MM.1S (cell line): Measurements from ENCODE around the gene DACH1.

Experiments used
- DNase-seq: peaks from one replicate; pipeline ENCODE4 v3.0.0-alpha.2; 2015
- H2AFZ ChIP-seq: fragments of 300-600 bp; sonication (generic); 2 replicates; pipeline ENCODE4 v1.6.0; 2016; ENCODE audit warnings: antibody characterized with exemption, low read length
- H3F3A ChIP-seq: fragments of 300-600 bp; sonication (generic); 2 replicates; pipeline ENCODE4 v1.6.1; 2016; ENCODE audit warnings: mild to moderate bottlenecking, antibody characterized with exemption, low read length, moderate library complexity, mixed read lengths; ENCODE audit not compliant: insufficient read depth
- H3K27ac ChIP-seq: fragments of 300-600 bp; sonication (generic); 2 replicates; pipeline ENCODE4 v1.5.1; 2016; ENCODE audit warnings: mild to moderate bottlenecking, low read length
- H3K27me3 ChIP-seq: fragments of 300-600 bp; sonication (generic); replicated peaks from 2 replicates; pipeline ENCODE4 v1.6.0; 2016; ENCODE audit warnings: low read length; ENCODE audit not compliant: insufficient read depth
- H3K36me3 ChIP-seq: fragments of 300-600 bp; sonication (generic); replicated peaks from 2 replicates; pipeline ENCODE4 v1.6.1; 2016; ENCODE audit warnings: mild to moderate bottlenecking, low read length, mixed read lengths; ENCODE audit not compliant: insufficient read depth
- H3K4me1 ChIP-seq: fragments of 300-600 bp; sonication (generic); 2 replicates; pipeline ENCODE4 v1.6.1; 2016; ENCODE audit warnings: low read length, mixed read lengths
- H3K4me2 ChIP-seq: fragments of 300-600 bp; sonication (generic); 2 replicates; pipeline ENCODE4 v1.6.0; 2016; ENCODE audit warnings: low read depth, low read length
- H3K4me3 ChIP-seq: fragments of 300-600 bp; sonication (generic); 2 replicates; pipeline ENCODE4 v1.5.1; 2016; ENCODE audit warnings: low read length, mixed read lengths
- H3K79me2 ChIP-seq: fragments of 300-600 bp; sonication (generic); 2 replicates; pipeline ENCODE4 v1.6.1; 2016; ENCODE audit warnings: mixed run types, low read length, mixed read lengths
- H3K9ac ChIP-seq: fragments of 300-600 bp; sonication (generic); 2 replicates; pipeline ENCODE4 v1.6.1; 2016; ENCODE audit warnings: low read length, mixed read lengths
- H3K9me2 ChIP-seq: fragments of 300-600 bp; sonication (generic); replicated peaks from 2 replicates; pipeline ENCODE4 v1.6.1; 2016; ENCODE audit warnings: mild to moderate bottlenecking, low read length, mixed read lengths; ENCODE audit not compliant: insufficient read depth
- H3K9me3 ChIP-seq: fragments of 300-600 bp; sonication (generic); replicated peaks from 2 replicates; pipeline ENCODE4 v1.6.1; 2016; ENCODE audit warnings: mild to moderate bottlenecking, low read length, mixed read lengths; ENCODE audit not compliant: insufficient read depth
- H4K20me1 ChIP-seq: fragments of 300-600 bp; sonication (generic); 2 replicates; pipeline ENCODE4 v1.6.1; 2016; ENCODE audit warnings: mild to moderate bottlenecking, low read length, moderate library complexity, mixed read lengths; ENCODE audit not compliant: insufficient read depth
- CTCF ChIP-seq: fragments of 300-600 bp; sonication (generic); IDR thresholded peaks from 2 replicates; pipeline ENCODE4 v1.5.1; 2016; ENCODE audit warnings: antibody characterized with exemption, low read length, mixed read lengths
- EZH2 ChIP-seq: fragments of 300-600 bp; sonication (generic); optimal IDR thresholded peaks from 2 replicates; pipeline ENCODE3; 2017; ENCODE audit warnings: low read depth, mild to moderate bottlenecking, antibody characterized with exemption, low read length, mixed read lengths
- EZH2phosphoT487 ChIP-seq: fragments of 300-600 bp; sonication (generic); IDR thresholded peaks from 2 replicates; pipeline ENCODE4 v1.6.1; 2018; ENCODE audit warnings: antibody characterized with exemption, low read length

Gene DACH1

GRCh38 chr13:71727042-71727441 is 140.0 kb downstream of the DACH1 start:
- Histone ChIP-seq H3K4me2 (no peak overlapping the region), H3K9me2 (no peaks in the 10 kb centered on the region), H3K4me3 (no peak overlapping the region), H3K36me3 (no peaks in the 10 kb centered on the region), H3K9me3 (no peaks in the 10 kb centered on the region), H4K20me1 (no peaks in the 10 kb centered on the region), H3K4me1 (no peaks in the 10 kb centered on the region), H3F3A (no peaks in the 10 kb centered on the region), H3K79me2 (no peaks in the 10 kb centered on the region), H3K27ac (no peak overlapping the region), H3K27me3 (no peaks in the 10 kb centered on the region), H3K9ac (no peak overlapping the region), H2AFZ (no peak overlapping the region)
- TF ChIP-seq EZH2 (no peak), CTCF (no peak), EZH2phosphoT487 (no peak)
- DNase-seq = no peak

DNA sequence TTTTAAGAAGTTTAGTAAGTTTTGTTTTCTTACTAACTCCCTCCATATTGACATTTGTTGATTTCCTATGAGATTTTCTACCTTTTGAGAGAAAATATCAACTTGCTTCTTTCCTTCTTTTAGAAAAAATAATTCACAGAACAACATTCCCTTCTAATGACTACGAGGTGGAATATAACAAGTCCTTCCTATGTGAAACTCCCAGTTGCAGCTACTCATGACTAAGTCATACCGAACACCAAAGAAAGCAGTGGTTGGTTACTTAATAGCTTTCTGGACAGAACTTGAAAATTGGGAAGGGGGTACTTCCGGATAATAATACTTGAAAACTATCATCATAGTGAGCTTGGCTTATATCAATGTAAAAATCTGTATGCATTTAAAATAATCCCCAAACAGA is 144.8 kb downstream of the DACH1 start:
- Histone ChIP-seq H3K4me2 (no peak overlapping the region), H3K4me1 (no peaks in the 10 kb centered on the region), H3K27ac (no peak overlapping the region), H3K79me2 (no peaks in the 10 kb centered on the region), H3K27me3 (no peaks in the 10 kb centered on the region), H4K20me1 (no peaks in the 10 kb centered on the region), H2AFZ (no peak overlapping the region), H3K9me2 (no peaks in the 10 kb centered on the region), H3K9ac (no peak overlapping the region), H3K4me3 (no peak overlapping the region), H3K9me3 (no peaks in the 10 kb centered on the region), H3K36me3 (no peaks in the 10 kb centered on the region), H3F3A (no peaks in the 10 kb centered on the region)
- no peak for DNase-seq
- TF ChIP-seq EZH2phosphoT487 (no peak), EZH2 (no peak), CTCF (no peak)

- DNase-seq = no peak
- Histone ChIP-seq H2AFZ (no peak overlapping the region), H4K20me1 (no peaks in the 10 kb centered on the region), H3K9me2 (no peaks in the 10 kb centered on the region), H3K27ac (no peak overlapping the region), H3F3A (no peaks in the 10 kb centered on the region), H3K4me2 (no peak overlapping the region), H3K4me3 (no peak overlapping the region), H3K9me3 (no peaks in the 10 kb centered on the region), H3K4me1 (no peaks in the 10 kb centered on the region), H3K79me2 (no peaks in the 10 kb centered on the region), H3K27me3 (no peaks in the 10 kb centered on the region), H3K9ac (no peak overlapping the region), H3K36me3 (no peaks in the 10 kb centered on the region)
- TF ChIP-seq EZH2 (no peak), CTCF (no peak), EZH2phosphoT487 (no peak)
Observed at GRCh38 chr13:71721104-71721503, 145.9 kb downstream of the DACH1 start.
